ENCODE results near the gene PPP6R2.

- TF ChIP-seq ZBTB17 (tag by site-specific recombination; IDR thresholded peaks at IDR 0.05) (no peak), ZNF555 (tag by site-specific recombination; conservative IDR thresholded peaks at IDR 0.05) (no peak), CTCF (tag by site-specific recombination; IDR thresholded peaks at IDR 0.05) (no peak), ZNF239 (tag by site-specific recombination; IDR thresholded peaks at IDR 0.05) (no peak), AEBP2 (tag by site-specific recombination; IDR thresholded peaks at IDR 0.05; ENCODE audit: borderline replicate concordance) (no peak), ZBTB8A (tag by site-specific recombination; IDR thresholded peaks at IDR 0.05) (no peak), ZSCAN30 (tag by site-specific recombination; IDR thresholded peaks at IDR 0.05) (no peak), ZNF274 (IDR thresholded peaks at IDR 0.05; ENCODE audit: low read length) (no peak), ZNF274 (tag by site-specific recombination; IDR thresholded peaks at IDR 0.05; ENCODE audit: borderline replicate concordance) (no peak)
Observed at GRCh38 chr22:50488006-50488677, 145.0 kb downstream of the PPP6R2 start.
